Type B pancreatic cell (in vitro differentiated cells): Measurements from ENCODE around the gene ZIC1. TPM values are rescaled to one million over a fixed set of nuclear protein-coding genes. Genes with fewer than 3 reads are reported as not detected.

Experiments used
- DNase-seq: peaks from one replicate; pipeline ENCODE4 v3.0.0; 2021; ENCODE audit warnings: mixed read lengths; ENCODE audit not compliant: unreplicated experiment; ENCODE audit errors: extremely low spot score
- H3K27ac Mint-ChIP-seq: 2 replicates; pipeline ENCODE4 v1.8.0; 2021; ENCODE audit warnings: mild to moderate bottlenecking, mixed read lengths
- H3K27me3 Mint-ChIP-seq: 2 replicates; pipeline ENCODE4 v1.8.0; 2021; ENCODE audit warnings: mixed read lengths
- H3K36me3 Mint-ChIP-seq: 2 replicates; pipeline ENCODE4 v1.8.0; 2021; ENCODE audit warnings: mixed read lengths
- H3K4me1 Mint-ChIP-seq: one replicate; pipeline ENCODE4 v1.8.0; 2021; ENCODE audit warnings: mixed read lengths; ENCODE audit not compliant: unreplicated experiment
- H3K4me3 Mint-ChIP-seq: 2 replicates; pipeline ENCODE4 v1.8.0; 2021; ENCODE audit warnings: mild to moderate bottlenecking, mixed read lengths
- H3K9me3 Mint-ChIP-seq: 2 replicates; pipeline ENCODE4 v1.8.0; 2021; ENCODE audit warnings: mixed read lengths
- total RNA-seq: library from RNA; stranded (reverse); gene quantifications from 2 replicates; pipeline ENCODE4 v1.2.1, GENCODE V29; 2021; ENCODE audit warnings: low replicate concordance
- TF ChIP-seq, protein P1 (sequence below): fragments of 200-600 bp; sonication (generic); conservative IDR thresholded peaks from 2 replicates; pipeline ENCODE4 v1.5.0; 2021; ENCODE audit warnings: antibody characterized with exemption, mild to moderate bottlenecking

Gene ZIC1
- total RNA-seq, 1 donor from 2014 or later = 184 TPM

GRCh38 chr3:147449669-147450068 is 40.5 kb downstream of the ZIC1 start:
- TF ChIP-seq, protein P1, sequence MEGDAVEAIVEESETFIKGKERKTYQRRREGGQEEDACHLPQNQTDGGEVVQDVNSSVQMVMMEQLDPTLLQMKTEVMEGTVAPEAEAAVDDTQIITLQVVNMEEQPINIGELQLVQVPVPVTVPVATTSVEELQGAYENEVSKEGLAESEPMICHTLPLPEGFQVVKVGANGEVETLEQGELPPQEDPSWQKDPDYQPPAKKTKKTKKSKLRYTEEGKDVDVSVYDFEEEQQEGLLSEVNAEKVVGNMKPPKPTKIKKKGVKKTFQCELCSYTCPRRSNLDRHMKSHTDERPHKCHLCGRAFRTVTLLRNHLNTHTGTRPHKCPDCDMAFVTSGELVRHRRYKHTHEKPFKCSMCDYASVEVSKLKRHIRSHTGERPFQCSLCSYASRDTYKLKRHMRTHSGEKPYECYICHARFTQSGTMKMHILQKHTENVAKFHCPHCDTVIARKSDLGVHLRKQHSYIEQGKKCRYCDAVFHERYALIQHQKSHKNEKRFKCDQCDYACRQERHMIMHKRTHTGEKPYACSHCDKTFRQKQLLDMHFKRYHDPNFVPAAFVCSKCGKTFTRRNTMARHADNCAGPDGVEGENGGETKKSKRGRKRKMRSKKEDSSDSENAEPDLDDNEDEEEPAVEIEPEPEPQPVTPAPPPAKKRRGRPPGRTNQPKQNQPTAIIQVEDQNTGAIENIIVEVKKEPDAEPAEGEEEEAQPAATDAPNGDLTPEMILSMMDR = no peak
- Mint-ChIP-seq H3K4me3 (no peak overlapping the region), H3K4me1 (peaks cover 6% of the 10 kb centered on the region), H3K36me3 (no peaks in the 10 kb centered on the region), H3K27me3 (peaks cover 10% of the 10 kb centered on the region), H3K27ac (no peak overlapping the region), H3K9me3 (no peaks in the 10 kb centered on the region)
- no peak for DNase-seq

GRCh38 chr3:147458995-147459704 is 50.0 kb downstream of the ZIC1 start:
- DNase-seq = no peak
- Mint-ChIP-seq H3K4me1 (no peaks in the 10 kb centered on the region), H3K36me3 (no peaks in the 10 kb centered on the region), H3K4me3 (no peak overlapping the region), H3K27ac (no peak overlapping the region), H3K27me3 (peaks cover 14% of the 10 kb centered on the region), H3K9me3 (no peaks in the 10 kb centered on the region)
- TF ChIP-seq, protein P1 = no peak

- DNase-seq = no peak
- H3K36me3 Mint-ChIP-seq = no peaks in the 10 kb centered on the region
- peaks cover 6% of the 10 kb centered on the region for H3K27me3 Mint-ChIP-seq
- H3K27ac Mint-ChIP-seq = no peak overlapping the region
- H3K4me3 Mint-ChIP-seq = no peak overlapping the region
- TF ChIP-seq, protein P1 = no peak
- H3K9me3 Mint-ChIP-seq = no peaks in the 10 kb centered on the region
- H3K4me1 Mint-ChIP-seq = no peaks in the 10 kb centered on the region
Observed at GRCh38 chr3:147462856-147463255, 53.7 kb downstream of the ZIC1 start.

Other genes with a start within 250 kb of the ZIC1 start
- gene ZIC4, start 2.8 kb upstream of the ZIC1 start, total RNA-seq = 40.2 TPM in 1 of 2 replicates, not detected in the other